ENCODE results near the gene BTK.

Gene BTK

DNA sequence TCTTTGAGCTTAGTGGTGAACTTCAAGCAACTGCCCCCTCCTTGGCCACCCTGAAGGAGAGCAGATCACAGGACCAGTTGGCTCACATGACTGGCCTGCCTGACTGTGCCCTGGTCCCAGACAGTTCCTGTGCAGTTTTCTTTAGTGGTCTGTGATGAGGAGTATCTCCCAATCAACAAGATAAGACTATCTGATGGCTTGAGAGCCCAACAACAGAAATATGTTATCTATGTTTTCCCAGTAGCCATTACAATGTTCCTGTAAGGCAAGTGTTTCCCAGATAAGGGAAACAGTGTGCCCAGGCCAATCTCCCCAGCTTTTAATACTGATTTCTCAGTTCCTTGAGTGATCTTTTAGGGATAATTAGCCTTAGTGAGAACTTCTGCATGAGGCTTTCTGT lies 23.2 kb downstream of the BTK start:
- Histone ChIP-seq H3K4me2 (ENCODE audit: low read length) (no peak overlapping the region), H3K27me3 (ENCODE audit: low read depth, low read length) (no peaks in the 10 kb centered on the region), H4K20me1 (ENCODE audit: insufficient read depth, low read length) (no peaks in the 10 kb centered on the region), H3K9ac (ENCODE audit: low read length) (no peak overlapping the region), H3K4me3 (ENCODE audit: low read length) (no peak overlapping the region), H2AFZ (ENCODE audit: low read depth, low read length) (no peak overlapping the region), H3K9me3 (ENCODE audit: insufficient read depth, low read length) (no peaks in the 10 kb centered on the region), H3K27ac (ENCODE audit: low read length) (no peak overlapping the region), H3K4me1 (ENCODE audit: low read length) (peaks cover 8% of the 10 kb centered on the region; the same call in 1 of the 2 replicates), H3K36me3 (replicated peaks; ENCODE audit: low read depth, low read length) (peaks cover 37% of the 10 kb centered on the region), H3K79me2 (ENCODE audit: low read length) (no peaks in the 10 kb centered on the region)
- TF ChIP-seq, protein P1, sequence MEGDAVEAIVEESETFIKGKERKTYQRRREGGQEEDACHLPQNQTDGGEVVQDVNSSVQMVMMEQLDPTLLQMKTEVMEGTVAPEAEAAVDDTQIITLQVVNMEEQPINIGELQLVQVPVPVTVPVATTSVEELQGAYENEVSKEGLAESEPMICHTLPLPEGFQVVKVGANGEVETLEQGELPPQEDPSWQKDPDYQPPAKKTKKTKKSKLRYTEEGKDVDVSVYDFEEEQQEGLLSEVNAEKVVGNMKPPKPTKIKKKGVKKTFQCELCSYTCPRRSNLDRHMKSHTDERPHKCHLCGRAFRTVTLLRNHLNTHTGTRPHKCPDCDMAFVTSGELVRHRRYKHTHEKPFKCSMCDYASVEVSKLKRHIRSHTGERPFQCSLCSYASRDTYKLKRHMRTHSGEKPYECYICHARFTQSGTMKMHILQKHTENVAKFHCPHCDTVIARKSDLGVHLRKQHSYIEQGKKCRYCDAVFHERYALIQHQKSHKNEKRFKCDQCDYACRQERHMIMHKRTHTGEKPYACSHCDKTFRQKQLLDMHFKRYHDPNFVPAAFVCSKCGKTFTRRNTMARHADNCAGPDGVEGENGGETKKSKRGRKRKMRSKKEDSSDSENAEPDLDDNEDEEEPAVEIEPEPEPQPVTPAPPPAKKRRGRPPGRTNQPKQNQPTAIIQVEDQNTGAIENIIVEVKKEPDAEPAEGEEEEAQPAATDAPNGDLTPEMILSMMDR (IDR thresholded peaks at IDR 0.05; ENCODE audit: low read depth, low read length) = no peak
- no peak for TF ChIP-seq EZH2phosphoT487 (IDR thresholded peaks at IDR 0.05; ENCODE audit: low read depth)

GRCh38 chrX:101362116-101362515 lies 23.9 kb downstream of the BTK start:
- Histone ChIP-seq H2AFZ (ENCODE audit: low read depth, low read length) (no peak overlapping the region), H3K4me1 (ENCODE audit: low read length) (peaks cover 8% of the 10 kb centered on the region; the same call in 1 of the 2 replicates), H3K27ac (ENCODE audit: low read length) (no peak overlapping the region), H3K9me3 (ENCODE audit: insufficient read depth, low read length) (no peaks in the 10 kb centered on the region), H3K4me2 (ENCODE audit: low read length) (no peak overlapping the region), H3K27me3 (ENCODE audit: low read depth, low read length) (no peaks in the 10 kb centered on the region), H3K9ac (ENCODE audit: low read length) (no peak overlapping the region), H3K36me3 (replicated peaks; ENCODE audit: low read depth, low read length) (peaks cover 42% of the 10 kb centered on the region), H3K4me3 (ENCODE audit: low read length) (no peak overlapping the region), H3K79me2 (ENCODE audit: low read length) (no peaks in the 10 kb centered on the region), H4K20me1 (ENCODE audit: insufficient read depth, low read length) (no peaks in the 10 kb centered on the region)
- TF ChIP-seq, protein P1 (IDR thresholded peaks at IDR 0.05; ENCODE audit: low read depth, low read length) = no peak
- no peak for TF ChIP-seq EZH2phosphoT487 (IDR thresholded peaks at IDR 0.05; ENCODE audit: low read depth)

DNA sequence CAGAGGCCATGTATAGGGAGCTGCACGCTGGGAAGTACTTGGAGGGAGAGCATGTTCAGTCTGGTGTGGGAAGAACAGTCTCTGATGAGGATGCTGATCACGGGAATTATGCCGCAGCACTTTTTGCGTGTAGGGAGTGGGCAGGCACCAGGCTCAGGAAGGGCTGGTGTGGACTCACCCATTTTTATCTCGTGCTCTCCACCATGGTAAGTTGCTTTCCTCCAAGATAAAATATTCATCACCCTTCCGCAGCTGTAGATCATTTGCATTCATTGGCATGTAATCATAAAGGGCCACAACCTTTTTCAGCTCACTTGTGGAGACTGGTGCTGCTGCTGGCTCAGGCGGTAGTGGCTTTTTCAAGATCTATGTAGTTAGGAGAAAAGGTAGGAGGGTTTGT lies 25.6 kb downstream of the BTK start:
- H4K20me1 ChIP-seq (ENCODE audit: insufficient read depth, low read length) = no peaks in the 10 kb centered on the region
- H3K9me3 ChIP-seq (ENCODE audit: insufficient read depth, low read length) = no peaks in the 10 kb centered on the region
- TF ChIP-seq, protein P1 (IDR thresholded peaks at IDR 0.05; ENCODE audit: low read depth, low read length) = no peak
- TF ChIP-seq EZH2phosphoT487 (IDR thresholded peaks at IDR 0.05; ENCODE audit: low read depth) = no peak
- no peaks in the 10 kb centered on the region for H3K79me2 ChIP-seq (ENCODE audit: low read length)
- H3K36me3 ChIP-seq (replicated peaks; ENCODE audit: low read depth, low read length) = peaks cover 44% of the 10 kb centered on the region
- H3K4me3 ChIP-seq (ENCODE audit: low read length) = no peak overlapping the region
- H2AFZ ChIP-seq (ENCODE audit: low read depth, low read length) = no peak overlapping the region
- H3K27me3 ChIP-seq (ENCODE audit: low read depth, low read length) = no peaks in the 10 kb centered on the region
- H3K4me2 ChIP-seq (ENCODE audit: low read length) = no peak overlapping the region
- no peak overlapping the region for H3K9ac ChIP-seq (ENCODE audit: low read length)
- H3K4me1 ChIP-seq (ENCODE audit: low read length) = peaks cover 8% of the 10 kb centered on the region; the same call in 1 of the 2 replicates
- no peak overlapping the region for H3K27ac ChIP-seq (ENCODE audit: low read length)

DNA sequence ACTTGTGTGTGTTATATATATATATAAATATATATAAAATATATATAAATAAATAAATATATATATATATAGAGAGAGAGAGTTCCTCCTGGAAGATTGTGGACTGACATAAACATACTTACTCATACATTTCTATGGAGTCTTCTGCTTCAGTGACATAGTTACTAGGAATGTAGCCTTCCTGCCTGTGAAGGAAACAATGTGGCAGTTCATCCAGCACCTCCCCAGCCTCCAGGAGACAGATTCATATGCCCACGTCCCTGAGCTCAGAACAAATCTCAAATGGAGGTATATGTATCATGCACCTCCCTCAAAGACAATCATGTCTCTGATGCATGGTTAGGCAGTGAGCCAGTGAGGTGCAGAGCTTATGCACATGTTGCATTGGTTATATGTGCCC lies 26.0 kb downstream of the BTK start:
- Histone ChIP-seq H3K79me2 (ENCODE audit: low read length) (no peaks in the 10 kb centered on the region), H3K4me2 (ENCODE audit: low read length) (no peak overlapping the region), H3K9ac (ENCODE audit: low read length) (no peak overlapping the region), H3K27ac (ENCODE audit: low read length) (no peak overlapping the region), H3K36me3 (replicated peaks; ENCODE audit: low read depth, low read length) (peaks cover 44% of the 10 kb centered on the region), H3K9me3 (ENCODE audit: insufficient read depth, low read length) (no peaks in the 10 kb centered on the region), H3K4me1 (ENCODE audit: low read length) (peaks cover 8% of the 10 kb centered on the region; the same call in 1 of the 2 replicates), H3K4me3 (ENCODE audit: low read length) (no peak overlapping the region), H4K20me1 (ENCODE audit: insufficient read depth, low read length) (no peaks in the 10 kb centered on the region), H3K27me3 (ENCODE audit: low read depth, low read length) (no peaks in the 10 kb centered on the region), H2AFZ (ENCODE audit: low read depth, low read length) (no peak overlapping the region)
- TF ChIP-seq, protein P1 (IDR thresholded peaks at IDR 0.05; ENCODE audit: low read depth, low read length) = no peak
- TF ChIP-seq EZH2phosphoT487 (IDR thresholded peaks at IDR 0.05; ENCODE audit: low read depth) = no peak

Measured in OCI-LY3 (cell line).